ENCODE data around the gene RDH8. TPM values are rescaled to one million over a fixed set of nuclear protein-coding genes. Genes with fewer than 3 reads are reported as not detected.

The RDH8 gene
- total and polyA plus RNA-seq, 4 donors, result not detected

DNA sequence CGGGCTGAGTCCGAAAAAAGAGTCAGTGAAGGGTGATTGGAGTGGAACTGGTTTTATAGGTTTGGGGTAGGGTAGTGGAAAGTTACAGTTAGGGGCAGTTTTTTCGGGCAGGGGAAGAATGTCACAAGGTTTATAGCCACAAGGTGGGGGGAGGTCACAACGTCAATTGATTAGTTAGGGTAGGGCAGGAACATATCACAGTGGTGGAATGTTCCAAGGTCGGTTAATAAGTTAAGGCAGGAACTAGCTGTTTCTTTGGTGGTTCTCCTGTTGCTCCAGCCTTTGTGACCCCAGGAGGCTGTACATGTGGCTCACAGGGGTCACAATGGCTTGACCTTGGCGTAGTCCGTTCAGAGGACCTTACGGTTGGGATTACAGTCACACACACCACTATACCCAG lies 20.3 kb downstream of the RDH8 start:
- Histone ChIP-seq H3K27me3 (ENCODE audit: control insufficient read depth in 3 of 3, insufficient read depth in 3 of 3, low read length in 2 of 3) (peaks cover 0 to 10% (median 0%) of the 10 kb centered on the region in 3 donors), H3K9me3 (ENCODE audit: control insufficient read depth in 4 of 4, insufficient read depth in 3 of 4, low read length in 3 of 4) (peaks cover 0 to 2% (median 0%) of the 10 kb centered on the region in 4 donors), H3K27ac (ENCODE audit: low read depth in 1 of 2, low read length in 1 of 2) (no peak overlapping the region), H3K36me3 (ENCODE audit: control insufficient read depth in 4 of 4, insufficient read depth in 4 of 4, low read length in 4 of 4) (no peaks in the 10 kb centered on the region), H3K4me3 (no peak overlapping the region), H3K4me1 (ENCODE audit: control insufficient read depth in 5 of 5, insufficient read depth in 5 of 5, low read length in 5 of 5) (no peaks in the 10 kb centered on the region), H3K9ac (ENCODE audit: insufficient read depth in 1 of 2, low read length in 2 of 2) (no peak overlapping the region)
- WGBS, 2 donors, result 70 to 73% methylated on average over 8 of the region's 8 CpGs
- ATAC-seq (ENCODE audit: insufficient read depth, low FRiP score) (no peak), DNase-seq (no peak)
- TF ChIP-seq, protein P1, sequence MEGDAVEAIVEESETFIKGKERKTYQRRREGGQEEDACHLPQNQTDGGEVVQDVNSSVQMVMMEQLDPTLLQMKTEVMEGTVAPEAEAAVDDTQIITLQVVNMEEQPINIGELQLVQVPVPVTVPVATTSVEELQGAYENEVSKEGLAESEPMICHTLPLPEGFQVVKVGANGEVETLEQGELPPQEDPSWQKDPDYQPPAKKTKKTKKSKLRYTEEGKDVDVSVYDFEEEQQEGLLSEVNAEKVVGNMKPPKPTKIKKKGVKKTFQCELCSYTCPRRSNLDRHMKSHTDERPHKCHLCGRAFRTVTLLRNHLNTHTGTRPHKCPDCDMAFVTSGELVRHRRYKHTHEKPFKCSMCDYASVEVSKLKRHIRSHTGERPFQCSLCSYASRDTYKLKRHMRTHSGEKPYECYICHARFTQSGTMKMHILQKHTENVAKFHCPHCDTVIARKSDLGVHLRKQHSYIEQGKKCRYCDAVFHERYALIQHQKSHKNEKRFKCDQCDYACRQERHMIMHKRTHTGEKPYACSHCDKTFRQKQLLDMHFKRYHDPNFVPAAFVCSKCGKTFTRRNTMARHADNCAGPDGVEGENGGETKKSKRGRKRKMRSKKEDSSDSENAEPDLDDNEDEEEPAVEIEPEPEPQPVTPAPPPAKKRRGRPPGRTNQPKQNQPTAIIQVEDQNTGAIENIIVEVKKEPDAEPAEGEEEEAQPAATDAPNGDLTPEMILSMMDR (IDR thresholded peaks at IDR 0.05; ENCODE audit: control extremely low read depth, extremely low read depth), result no peak

GRCh38 chr19:10036601-10037071 lies 23.4 kb downstream of the RDH8 start:
- Histone ChIP-seq H3K9me3 (ENCODE audit: control insufficient read depth in 4 of 4, insufficient read depth in 3 of 4, low read length in 3 of 4) (peaks cover 0 to 7% (median 2%) of the 10 kb centered on the region in 4 donors), H3K27ac (ENCODE audit: low read depth in 1 of 2, low read length in 1 of 2) (no peak overlapping the region), H3K4me3 (no peak overlapping the region), H3K9ac (ENCODE audit: insufficient read depth in 1 of 2, low read length in 2 of 2) (no peak overlapping the region), H3K27me3 (ENCODE audit: control insufficient read depth in 3 of 3, insufficient read depth in 3 of 3, low read length in 2 of 3) (peaks cover 0 to 6% (median 0%) of the 10 kb centered on the region in 3 donors), H3K36me3 (ENCODE audit: control insufficient read depth in 4 of 4, insufficient read depth in 4 of 4, low read length in 4 of 4) (no peaks in the 10 kb centered on the region), H3K4me1 (ENCODE audit: control insufficient read depth in 5 of 5, insufficient read depth in 5 of 5, low read length in 5 of 5) (no peaks in the 10 kb centered on the region)
- no peak for ATAC-seq (ENCODE audit: insufficient read depth, low FRiP score)
- WGBS, 2 donors, result 71 to 78% methylated on average over 5 of the region's 5 CpGs
- TF ChIP-seq, protein P1 (IDR thresholded peaks at IDR 0.05; ENCODE audit: control extremely low read depth, extremely low read depth), result no peak
- DNase-seq, result no peak

GRCh38 chr19:10037367-10037766 lies 24.1 kb downstream of the RDH8 start:
- TF ChIP-seq, protein P1 (IDR thresholded peaks at IDR 0.05; ENCODE audit: control extremely low read depth, extremely low read depth), result no peak
- Histone ChIP-seq H3K36me3 (ENCODE audit: control insufficient read depth in 4 of 4, insufficient read depth in 4 of 4, low read length in 4 of 4) (no peaks in the 10 kb centered on the region), H3K9me3 (ENCODE audit: control insufficient read depth in 4 of 4, insufficient read depth in 3 of 4, low read length in 3 of 4) (peaks cover 0 to 12% (median 6%) of the 10 kb centered on the region in 4 donors), H3K4me1 (ENCODE audit: control insufficient read depth in 5 of 5, insufficient read depth in 5 of 5, low read length in 5 of 5) (no peaks in the 10 kb centered on the region), H3K4me3 (no peak overlapping the region), H3K27me3 (ENCODE audit: control insufficient read depth in 3 of 3, insufficient read depth in 3 of 3, low read length in 2 of 3) (peaks cover 0 to 6% (median 0%) of the 10 kb centered on the region in 3 donors), H3K9ac (ENCODE audit: insufficient read depth in 1 of 2, low read length in 2 of 2) (no peak overlapping the region), H3K27ac (ENCODE audit: low read depth in 1 of 2, low read length in 1 of 2) (no peak overlapping the region)
- 61 to 83% methylated on average over 4 of the region's 4 CpGs for WGBS, 2 donors
- no peak for ATAC-seq (ENCODE audit: insufficient read depth, low FRiP score)
- no peak for DNase-seq

GRCh38 chr19:10037809-10038208 lies 24.5 kb downstream of the RDH8 start:
- ATAC-seq (ENCODE audit: insufficient read depth, low FRiP score), result no peak
- DNase-seq, result peak in 1 of 3 donors; percentile 2
- Histone ChIP-seq H3K27ac (ENCODE audit: low read depth in 1 of 2, low read length in 1 of 2) (no peak overlapping the region), H3K36me3 (ENCODE audit: control insufficient read depth in 4 of 4, insufficient read depth in 4 of 4, low read length in 4 of 4) (no peaks in the 10 kb centered on the region), H3K4me3 (no peak overlapping the region), H3K9ac (ENCODE audit: insufficient read depth in 1 of 2, low read length in 2 of 2) (no peak overlapping the region), H3K4me1 (ENCODE audit: control insufficient read depth in 5 of 5, insufficient read depth in 5 of 5, low read length in 5 of 5) (no peaks in the 10 kb centered on the region), H3K27me3 (ENCODE audit: control insufficient read depth in 3 of 3, insufficient read depth in 3 of 3, low read length in 2 of 3) (peaks cover 0 to 6% (median 0%) of the 10 kb centered on the region in 3 donors), H3K9me3 (ENCODE audit: control insufficient read depth in 4 of 4, insufficient read depth in 3 of 4, low read length in 3 of 4) (peaks cover 0 to 16% (median 9%) of the 10 kb centered on the region in 4 donors)
- 58 to 67% methylated on average over 5 of the region's 5 CpGs for WGBS, 2 donors
- TF ChIP-seq, protein P1 (IDR thresholded peaks at IDR 0.05; ENCODE audit: control extremely low read depth, extremely low read depth), result no peak

All from lung (tissue), 12 donors.